PC-3 (cell line): ENCODE measurements around the gene CDH26. TPM values are rescaled to one million over a fixed set of nuclear protein-coding genes. Genes with fewer than 3 reads are reported as not detected.
A peak's percentile ranks its signal among the peaks of the same experiment; 100 is the strongest.

Experiments
- ATAC-seq: fragments of 200-7000 bp; cut with Tn5 transposase; 2 replicates; pipeline ENCODE4 v1.9.1; 2020; ENCODE audit warnings: mild to moderate bottlenecking, moderate library complexity
- BruUV-seq: library from RNA; stranded (reverse); fragments of 400-500 nt; replicated peaks from 2 replicates; lab custom pipeline; 2021; lab: Mats Ljungman, UMichigan
- CTCF ChIA-PET: fragments of 300-600 bp; sonication (Branson Sonifier 250); formaldehyde crosslinking; loops from one replicate; lab custom pipeline; 2022; ENCODE audit warnings: antibody characterized with exemption; lab: Charles Lee
- POLR2A ChIA-PET: fragments of 300-600 bp; sonication (Branson Sonifier 250); formaldehyde crosslinking; loops from one replicate; lab custom pipeline; 2022; ENCODE audit warnings: antibody characterized with exemption; ENCODE audit not compliant: unreplicated experiment; lab: Charles Lee
- DNase-seq: peaks from one replicate; pipeline ENCODE4 v3.0.0-alpha.2; 2015
- H2AFZ ChIP-seq: fragments of 300-600 bp; sonication (generic); 2 replicates; pipeline ENCODE4 v1.6.0; 2016; ENCODE audit warnings: antibody characterized with exemption, low read length
- H3F3A ChIP-seq: fragments of 300-600 bp; sonication (generic); one replicate; pipeline ENCODE4 v1.6.0; 2017; ENCODE audit warnings: antibody characterized with exemption, low read length, control low read depth, mild to moderate bottlenecking; ENCODE audit not compliant: unreplicated experiment
- H3K27ac ChIP-seq: fragments of 300-600 bp; sonication (generic); 2 replicates; pipeline ENCODE4 v1.5.1; 2016; ENCODE audit warnings: mild to moderate bottlenecking, low read length
- H3K27me3 ChIP-seq: fragments of 300-600 bp; sonication (generic); 2 replicates; pipeline ENCODE4 v1.6.1; 2016; ENCODE audit warnings: low read length, mixed read lengths
- H3K36me3 ChIP-seq: fragments of 300-600 bp; sonication (generic); 2 replicates; pipeline ENCODE4 v1.6.1; 2016; ENCODE audit warnings: low read depth, mixed run types, low read length, mixed read lengths
- H3K4me1 ChIP-seq: fragments of 300-600 bp; sonication (generic); 2 replicates; pipeline ENCODE4 v1.5.1; 2016; ENCODE audit warnings: low read length; ENCODE audit not compliant: insufficient read depth
- H3K4me2 ChIP-seq: fragments of 300-600 bp; sonication (generic); 2 replicates; pipeline ENCODE4 v1.6.0; 2016; ENCODE audit warnings: low read length
- H3K4me3 ChIP-seq: fragments of 300-600 bp; sonication (generic); 2 replicates; pipeline ENCODE4 v1.5.1; 2016; ENCODE audit warnings: mild to moderate bottlenecking, low read length, mixed read lengths
- H3K79me2 ChIP-seq: fragments of 300-600 bp; sonication (generic); 2 replicates; pipeline ENCODE4 v1.6.1; 2017; ENCODE audit warnings: low read length, mixed read lengths
- H3K9ac ChIP-seq: fragments of 300-600 bp; sonication (generic); 2 replicates; pipeline ENCODE4 v1.6.0; 2016; ENCODE audit warnings: mild to moderate bottlenecking, low read length
- H3K9me2 ChIP-seq: fragments of 300-600 bp; sonication (generic); replicated peaks from 2 replicates; pipeline ENCODE4 v1.6.1; 2016; ENCODE audit warnings: mixed run types, low read length, mixed read lengths
- H3K9me3 ChIP-seq: fragments of 300-600 bp; sonication (generic); 2 replicates; pipeline ENCODE4 v1.6.1; 2016; ENCODE audit warnings: low read length, mixed read lengths
- H4K20me1 ChIP-seq: fragments of 300-600 bp; sonication (generic); 2 replicates; pipeline ENCODE4 v1.6.1; 2016; ENCODE audit warnings: low read length, mixed read lengths
- CTCF ChIP-seq: fragments of 300-600 bp; sonication (generic); conservative IDR thresholded peaks from 2 replicates; pipeline ENCODE4 v1.5.1; 2017; ENCODE audit warnings: antibody characterized with exemption, low read depth, mild to moderate bottlenecking, low read length
- EZH2 ChIP-seq: fragments of 300-600 bp; sonication (generic); IDR thresholded peaks from one replicate; pipeline ENCODE4 v1.6.1; 2017; ENCODE audit warnings: antibody characterized with exemption, mild to moderate bottlenecking, low read length; ENCODE audit not compliant: unreplicated experiment
- EZH2phosphoT487 ChIP-seq: fragments of 300-600 bp; sonication (generic); IDR thresholded peaks from 2 replicates; pipeline ENCODE4 v1.6.1; 2018; ENCODE audit warnings: mild to moderate bottlenecking, antibody characterized with exemption, low read length, borderline replicate concordance
- intact Hi-C: fragments of 100-400 bp; cut with micrococcal nuclease; formaldehyde crosslinking; loops from 2 replicates; pipeline ENCODE4 v1.9.0; 2023
- total RNA-seq: library from RNA; depleted of rRNA; stranded (reverse); fragments of >200 nt; gene quantifications from 2 replicates; pipeline ENCODE4 v1.2.3, GENCODE V29; 2014

CDH26 gene
- total RNA-seq, 1 experiment from 2014 or later, result 1.2 TPM

GRCh38 chr20:59942245-59942644 lies 16.0 kb upstream of the CDH26 start:
- intact Hi-C loops, result no loop called here
- no TSS peak for BruUV-seq

GRCh38 chr20:59944726-59945125 lies 13.5 kb upstream of the CDH26 start:
- DNase-seq (no peak), ATAC-seq (no peak)
- Histone ChIP-seq H2AFZ (no peak overlapping the region), H3K9me2 (no peaks in the 10 kb centered on the region), H3F3A (no peaks in the 10 kb centered on the region), H3K4me2 (no peak overlapping the region), H3K27me3 (no peaks in the 10 kb centered on the region), H3K9me3 (no peaks in the 10 kb centered on the region), H3K79me2 (peaks cover 17% of the 10 kb centered on the region), H3K27ac (no peak overlapping the region), H3K36me3 (peaks cover 9% of the 10 kb centered on the region; the same call in 1 of the 2 replicates), H3K9ac (no peak overlapping the region), H3K4me3 (no peak overlapping the region), H4K20me1 (no peaks in the 10 kb centered on the region), H3K4me1 (peaks cover 10% of the 10 kb centered on the region; the same call in 1 of the 2 replicates)
- ChIA-PET CTCF (interaction anchor here (0.6 kb wide), 1 partner anchor 10 kb away, joined by 4 read pairs; no protein-coding TSS in a partner anchor), POLR2A (interaction anchor here (0.6 kb wide), 1 partner anchor 13 kb away, joined by 3 read pairs; the partner anchor contains the start of gene CDH26)
- intact Hi-C loops, result no loop called here
- BruUV-seq, result no TSS peak
- TF ChIP-seq CTCF (no peak), EZH2phosphoT487 (no peak), EZH2 (no peak)

More at GRCh38 chr20:59942245-59942644, 16.0 kb upstream of the CDH26 start:
- TF ChIP-seq EZH2phosphoT487 (no peak), CTCF (no peak), EZH2 (no peak)
- no peak overlapping the region for H3K9ac ChIP-seq
- DNase-seq, result no peak
- no peak overlapping the region for H3K27ac ChIP-seq
- peak overlapping the region; percentile 96 for H3K4me2 ChIP-seq
- peaks cover 31% of the 10 kb centered on the region for H3K4me1 ChIP-seq
- H2AFZ ChIP-seq, result no peak overlapping the region
- ChIA-PET POLR2A (no interaction called here), CTCF (no interaction called here)
- peaks cover 39% of the 10 kb centered on the region for H3K79me2 ChIP-seq
- H4K20me1 ChIP-seq, result no peaks in the 10 kb centered on the region; the same call in 1 of the 2 replicates
- no peaks in the 10 kb centered on the region for H3F3A ChIP-seq
- peaks cover 9% of the 10 kb centered on the region; the same call in 1 of the 2 replicates for H3K36me3 ChIP-seq
- H3K27me3 ChIP-seq, result no peaks in the 10 kb centered on the region
- ATAC-seq, result no peak
- no peaks in the 10 kb centered on the region for H3K9me2 ChIP-seq
- H3K4me3 ChIP-seq, result no peak overlapping the region
- no peaks in the 10 kb centered on the region for H3K9me3 ChIP-seq

- no peak overlapping the region for H2AFZ ChIP-seq
- H3K9ac ChIP-seq, result no peak overlapping the region
- DNase-seq, result no peak
- H3K9me2 ChIP-seq, result no peaks in the 10 kb centered on the region
- peaks cover 9% of the 10 kb centered on the region; the same call in 1 of the 2 replicates for H3K36me3 ChIP-seq
- H3K4me1 ChIP-seq, result peaks cover 10% of the 10 kb centered on the region; the same call in 1 of the 2 replicates
- POLR2A ChIA-PET, result interaction anchor here (0.6 kb wide), 1 partner anchor 13 kb away, joined by 3 read pairs; the partner anchor contains the start of gene CDH26
- BruUV-seq, result no TSS peak
- TF ChIP-seq EZH2 (no peak), CTCF (no peak), EZH2phosphoT487 (no peak)
- H3K79me2 ChIP-seq, result peaks cover 17% of the 10 kb centered on the region
- ATAC-seq, result no peak
- no peaks in the 10 kb centered on the region for H3F3A ChIP-seq
- no peak overlapping the region for H3K27ac ChIP-seq
- CTCF ChIA-PET, result interaction anchor here (0.6 kb wide), 1 partner anchor 11 kb away, joined by 4 read pairs; no protein-coding TSS in a partner anchor
- no peak overlapping the region for H3K4me3 ChIP-seq
- no peak overlapping the region for H3K4me2 ChIP-seq
- intact Hi-C loops, result no loop called here
- H3K27me3 ChIP-seq, result no peaks in the 10 kb centered on the region
- no peaks in the 10 kb centered on the region for H3K9me3 ChIP-seq
- no peaks in the 10 kb centered on the region for H4K20me1 ChIP-seq
Observed at GRCh38 chr20:59945175-59945574, 13.0 kb upstream of the CDH26 start.
